ENCODE data around the gene EML4.
A peak's percentile ranks its signal among the peaks of the same experiment; 100 is the strongest.
"Not testable (repeated sequence)": the region's sequence is repeated elsewhere in the genome, so short reads cannot be mapped to it uniquely, and the experiment has no call there.

The EML4 gene

GRCh38 chr2:42132191-42132965 is 36.8 kb upstream of the EML4 start:
- H3K27me3 Mint-ChIP-seq = no peaks in the 10 kb centered on the region
- no peaks in the 10 kb centered on the region for H3K9me3 Mint-ChIP-seq
- ATAC-seq (replicated peaks) = peak; percentile 3
- H3K27ac Mint-ChIP-seq = peak overlapping the region; percentile 96 to 98
- no peak for DNase-seq
- peaks cover 9% of the 10 kb centered on the region for H3K36me3 Mint-ChIP-seq (ENCODE audit: insufficient read depth)
- H3K4me1 Mint-ChIP-seq (ENCODE audit: low read depth in 2 of 2) = peaks cover 70 to 81% of the 10 kb centered on the region in 2 donors
- peak overlapping the region; percentile 61 to 72 for H3K4me3 Mint-ChIP-seq

DNA sequence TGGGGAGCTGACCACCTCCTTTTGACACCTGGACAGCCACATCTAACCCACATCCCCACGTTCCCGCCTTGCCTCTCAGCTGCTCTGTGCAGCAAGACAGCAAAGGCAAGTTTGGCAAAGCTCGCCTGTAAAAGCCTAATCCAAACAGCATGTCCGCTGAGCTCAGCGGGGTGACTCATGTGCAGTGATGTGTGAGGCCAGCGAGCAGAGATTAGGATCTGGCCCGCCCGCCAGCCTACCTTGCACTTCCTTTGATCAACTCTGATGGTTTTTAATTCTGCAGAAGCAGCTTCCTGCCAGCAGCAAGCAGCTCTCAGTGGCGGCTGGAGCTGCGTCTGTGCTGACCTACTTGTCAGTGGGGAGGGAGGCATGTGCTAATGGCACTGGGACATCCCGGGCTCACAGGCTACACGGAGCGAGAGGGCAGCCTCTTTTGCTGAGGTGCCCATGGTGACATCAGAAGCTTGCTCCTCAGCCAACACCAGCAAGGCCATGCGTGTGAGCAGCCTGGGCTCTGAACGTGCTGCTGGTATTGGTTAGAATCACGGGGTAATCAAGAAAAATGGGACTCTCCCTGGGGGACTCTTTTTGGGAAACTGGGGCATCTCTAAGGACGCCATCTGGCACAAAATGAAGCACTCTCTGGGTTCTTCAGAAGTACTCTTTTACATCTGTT is 36.0 kb upstream of the EML4 start:
- H3K36me3 Mint-ChIP-seq (ENCODE audit: insufficient read depth) = peaks cover 9% of the 10 kb centered on the region
- H3K4me3 Mint-ChIP-seq = peak overlapping the region; percentile 61 to 72
- no peaks in the 10 kb centered on the region for H3K27me3 Mint-ChIP-seq
- DNase-seq (peak; percentile 88 to 89 (median 88)), ATAC-seq (replicated peaks) (peak; percentile 90)
- H3K27ac Mint-ChIP-seq = peak overlapping the region; percentile 96 to 98
- H3K4me1 Mint-ChIP-seq (ENCODE audit: low read depth in 2 of 2) = peaks cover 65 to 79% of the 10 kb centered on the region in 2 donors
- no peaks in the 10 kb centered on the region for H3K9me3 Mint-ChIP-seq

GRCh38 chr2:42133771-42134195 is 35.4 kb upstream of the EML4 start:
- Mint-ChIP-seq H3K9me3 (no peaks in the 10 kb centered on the region), H3K4me3 (peak overlapping the region; percentile 61 to 72), H3K36me3 (ENCODE audit: insufficient read depth) (peaks cover 9% of the 10 kb centered on the region), H3K27me3 (no peaks in the 10 kb centered on the region), H3K4me1 (ENCODE audit: low read depth in 2 of 2) (peaks cover 60 to 78% of the 10 kb centered on the region in 2 donors), H3K27ac (peak overlapping the region; percentile 96 to 98)
- no peak for ATAC-seq (replicated peaks)
- no peak for DNase-seq

GRCh38 chr2:42134401-42134932 is 34.7 kb upstream of the EML4 start:
- H3K4me3 Mint-ChIP-seq = peak overlapping the region in 1 of 2 donors; percentile 72
- not testable (repeated sequence) for ATAC-seq (replicated peaks)
- H3K4me1 Mint-ChIP-seq (ENCODE audit: low read depth in 2 of 2) = peaks cover 54 to 73% of the 10 kb centered on the region in 2 donors

DNA sequence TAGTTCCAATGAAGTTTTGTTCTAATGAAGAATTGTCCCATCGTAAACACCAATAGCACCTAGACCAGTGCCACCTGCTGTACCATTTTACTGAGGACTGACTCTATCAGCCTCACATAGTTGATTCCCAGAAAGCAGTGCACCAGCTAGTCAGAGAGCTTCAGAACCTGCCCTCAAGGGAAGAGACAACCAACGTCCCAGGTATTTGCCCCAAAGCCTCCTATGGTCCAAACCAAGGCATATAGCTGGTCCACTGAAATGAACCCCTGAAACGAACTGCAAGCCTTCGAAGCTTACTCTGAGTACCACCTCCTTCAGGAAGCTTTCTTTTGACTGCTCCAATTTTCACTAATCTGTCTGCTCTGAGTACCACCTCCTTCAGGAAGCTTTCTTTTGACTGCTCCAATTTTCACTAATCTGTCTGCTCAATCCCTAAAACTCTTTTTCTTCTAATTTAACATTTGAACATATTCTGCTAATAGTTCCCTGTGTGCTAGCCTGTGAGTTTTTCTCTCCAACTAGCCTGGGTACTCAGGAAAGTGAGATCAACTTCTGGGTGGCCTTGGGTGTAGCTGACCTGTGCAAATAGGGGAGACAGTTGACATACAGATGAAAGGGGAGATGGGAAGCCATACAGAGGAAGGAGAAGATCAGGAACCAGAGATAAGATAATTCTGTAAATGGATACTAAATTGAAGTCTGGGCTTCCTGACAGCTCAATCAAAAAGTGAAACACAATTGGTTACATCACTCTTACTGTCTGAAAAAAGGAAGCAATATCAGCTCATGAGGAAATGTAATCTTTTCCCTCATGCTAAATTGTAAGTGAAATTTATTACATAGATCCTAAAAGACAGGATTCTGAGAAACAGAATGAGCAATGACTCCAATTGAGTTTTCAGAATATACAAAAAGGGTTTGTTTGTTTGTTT is 33.5 kb upstream of the EML4 start:
- Mint-ChIP-seq H3K36me3 (ENCODE audit: insufficient read depth) (peaks cover 6% of the 10 kb centered on the region), H3K4me1 (ENCODE audit: low read depth in 2 of 2) (peaks cover 47 to 61% of the 10 kb centered on the region in 2 donors), H3K27ac (peak overlapping the region; percentile 96 to 98), H3K4me3 (peak overlapping the region; percentile 25 to 34), H3K9me3 (no peaks in the 10 kb centered on the region), H3K27me3 (no peaks in the 10 kb centered on the region)
- DNase-seq (no peak), ATAC-seq (replicated peaks) (no peak)

More at GRCh38 chr2:42134401-42134932, 34.7 kb upstream of the EML4 start:
- not testable (repeated sequence) for H3K9me3 Mint-ChIP-seq; H3K36me3 Mint-ChIP-seq (ENCODE audit: insufficient read depth); H3K27me3 Mint-ChIP-seq; DNase-seq
- peak overlapping the region; percentile 96 to 98 for H3K27ac Mint-ChIP-seq

- no peak overlapping the region for H3K4me3 Mint-ChIP-seq
- peaks cover 45 to 51% of the 10 kb centered on the region in 2 donors for H3K4me1 Mint-ChIP-seq (ENCODE audit: low read depth in 2 of 2)
- no peaks in the 10 kb centered on the region for H3K27me3 Mint-ChIP-seq
- H3K9me3 Mint-ChIP-seq = no peaks in the 10 kb centered on the region
- H3K27ac Mint-ChIP-seq = peak overlapping the region; percentile 96 to 98
- peaks cover 6% of the 10 kb centered on the region for H3K36me3 Mint-ChIP-seq (ENCODE audit: insufficient read depth)
- no peak for DNase-seq
- no peak for ATAC-seq (replicated peaks)
These were observed 32.4 kb upstream of the EML4 start for GRCh38 chr2:42136782-42137124.

DNA sequence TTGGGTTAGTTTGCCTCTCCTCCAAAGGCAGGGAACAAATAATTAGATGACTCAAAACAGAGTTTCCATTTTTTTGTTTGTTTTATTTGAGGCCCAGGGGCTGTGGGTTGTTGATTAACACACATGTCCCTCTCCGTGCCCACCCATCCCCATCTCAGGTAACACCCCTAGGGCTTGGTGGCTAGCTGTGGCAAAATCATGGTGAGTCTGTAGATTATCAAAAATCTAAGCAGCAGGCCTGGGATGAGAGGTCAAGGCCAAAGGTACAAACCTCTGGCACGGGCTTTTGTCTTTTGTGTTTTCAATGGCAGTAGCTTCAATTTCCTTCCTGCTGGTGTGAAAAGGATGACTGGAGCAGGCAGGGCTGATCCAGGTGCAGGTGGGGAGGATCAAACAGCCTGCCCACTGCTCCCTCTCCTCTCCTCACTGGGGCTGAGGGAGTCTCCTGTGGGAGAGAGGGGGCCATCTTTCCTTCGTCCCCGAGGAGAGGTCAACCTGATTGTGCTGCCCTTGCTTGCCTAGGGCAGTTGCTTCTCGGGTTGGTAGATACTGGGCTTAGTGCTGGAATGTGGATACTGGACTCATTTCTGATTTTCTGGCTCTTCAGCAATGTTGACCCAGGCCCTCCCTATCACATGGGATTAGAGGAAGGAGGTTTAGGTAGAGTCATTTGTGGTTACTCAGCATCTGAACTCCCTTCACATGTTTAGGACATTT is 31.9 kb upstream of the EML4 start:
- Mint-ChIP-seq H3K4me1 (ENCODE audit: low read depth in 2 of 2) (peaks cover 40 to 51% of the 10 kb centered on the region in 2 donors), H3K27ac (peak overlapping the region; percentile 96 to 98), H3K27me3 (no peaks in the 10 kb centered on the region), H3K36me3 (ENCODE audit: insufficient read depth) (peaks cover 6% of the 10 kb centered on the region), H3K9me3 (no peaks in the 10 kb centered on the region), H3K4me3 (no peak overlapping the region)
- ATAC-seq (replicated peaks) = no peak
- no peak for DNase-seq

DNA sequence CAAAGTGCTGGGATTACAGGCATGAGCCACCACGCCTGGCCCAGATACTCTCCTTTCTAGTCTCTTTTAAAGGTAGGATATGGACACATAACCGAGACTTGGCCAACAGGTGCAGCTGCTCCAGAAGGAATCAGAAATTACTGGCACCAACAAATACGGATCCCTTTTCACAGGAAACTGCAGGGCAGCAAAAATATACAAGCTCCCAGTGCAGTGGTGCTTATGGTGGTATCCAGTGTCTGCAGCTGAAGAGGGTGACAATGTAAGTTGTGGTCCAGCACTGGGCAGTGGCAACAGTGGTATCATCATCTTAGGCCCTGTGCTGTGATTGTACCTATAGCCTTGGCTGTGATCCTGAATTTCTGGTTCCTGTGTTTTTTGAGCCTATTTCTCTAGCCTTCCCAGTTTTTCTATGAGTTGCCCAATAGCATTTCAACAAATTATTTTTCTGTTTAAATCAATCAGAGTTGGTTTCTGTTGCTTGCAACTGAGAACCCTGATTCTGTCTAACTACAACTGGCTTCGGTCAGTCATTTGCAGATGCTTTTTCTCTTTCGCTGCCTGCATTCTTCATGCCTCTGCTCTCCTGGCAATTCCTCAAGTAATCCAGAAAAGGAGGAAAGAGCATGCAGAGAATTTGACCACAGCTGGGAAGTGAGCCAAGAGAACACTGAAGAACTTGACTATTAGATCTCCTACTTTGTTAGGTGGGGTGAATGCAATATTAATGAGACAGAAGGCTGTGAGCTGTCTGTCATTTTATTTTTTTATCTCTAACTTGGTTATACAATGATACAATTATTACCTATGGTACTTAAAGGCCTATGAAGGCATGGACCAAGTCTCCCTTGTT is 30.8 kb upstream of the EML4 start:
- H3K9me3 Mint-ChIP-seq = no peaks in the 10 kb centered on the region
- no peak for ATAC-seq (replicated peaks)
- DNase-seq = no peak
- H3K4me3 Mint-ChIP-seq = no peak overlapping the region
- no peaks in the 10 kb centered on the region for H3K27me3 Mint-ChIP-seq
- H3K27ac Mint-ChIP-seq = peak overlapping the region; percentile 59 to 66
- H3K4me1 Mint-ChIP-seq (ENCODE audit: low read depth in 2 of 2) = peaks cover 33 to 40% of the 10 kb centered on the region in 2 donors
- no peaks in the 10 kb centered on the region for H3K36me3 Mint-ChIP-seq (ENCODE audit: insufficient read depth)

DNA sequence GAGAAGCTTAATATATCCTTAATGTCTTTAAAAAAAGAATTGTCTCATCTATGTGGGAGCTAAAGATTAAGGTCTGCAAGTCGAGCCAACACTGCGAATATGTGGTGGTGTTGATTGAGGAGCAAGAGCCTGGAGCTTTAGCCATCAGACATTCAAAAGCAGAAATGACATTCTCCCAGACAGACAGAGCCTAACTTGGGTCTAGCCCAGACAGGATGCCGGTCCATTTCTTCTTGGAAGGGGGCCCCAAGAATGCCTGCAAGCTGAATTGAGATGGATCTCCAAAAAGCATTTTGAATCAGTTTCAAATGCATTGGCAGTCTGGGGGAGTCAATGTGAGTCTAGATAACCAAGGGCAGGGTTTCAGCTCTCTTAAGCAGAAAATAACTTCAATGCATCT is 30.1 kb upstream of the EML4 start:
- Mint-ChIP-seq H3K27me3 (no peaks in the 10 kb centered on the region), H3K27ac (peak overlapping the region in 1 of 2 donors; percentile 66), H3K9me3 (no peaks in the 10 kb centered on the region), H3K4me3 (no peak overlapping the region), H3K4me1 (ENCODE audit: low read depth in 2 of 2) (peaks cover 27 to 38% of the 10 kb centered on the region in 2 donors), H3K36me3 (ENCODE audit: insufficient read depth) (no peaks in the 10 kb centered on the region)
- DNase-seq (no peak), ATAC-seq (replicated peaks) (no peak)

GRCh38 chr2:42140496-42140895 is 28.7 kb upstream of the EML4 start:
- no peaks in the 10 kb centered on the region for H3K9me3 Mint-ChIP-seq
- H3K4me3 Mint-ChIP-seq = no peak overlapping the region
- peaks cover 23 to 32% of the 10 kb centered on the region in 2 donors for H3K4me1 Mint-ChIP-seq (ENCODE audit: low read depth in 2 of 2)
- no peaks in the 10 kb centered on the region for H3K36me3 Mint-ChIP-seq (ENCODE audit: insufficient read depth)
- ATAC-seq (replicated peaks) (no peak), DNase-seq (no peak)
- peak overlapping the region in 1 of 2 donors; percentile 75 for H3K27ac Mint-ChIP-seq
- no peaks in the 10 kb centered on the region for H3K27me3 Mint-ChIP-seq

DNA sequence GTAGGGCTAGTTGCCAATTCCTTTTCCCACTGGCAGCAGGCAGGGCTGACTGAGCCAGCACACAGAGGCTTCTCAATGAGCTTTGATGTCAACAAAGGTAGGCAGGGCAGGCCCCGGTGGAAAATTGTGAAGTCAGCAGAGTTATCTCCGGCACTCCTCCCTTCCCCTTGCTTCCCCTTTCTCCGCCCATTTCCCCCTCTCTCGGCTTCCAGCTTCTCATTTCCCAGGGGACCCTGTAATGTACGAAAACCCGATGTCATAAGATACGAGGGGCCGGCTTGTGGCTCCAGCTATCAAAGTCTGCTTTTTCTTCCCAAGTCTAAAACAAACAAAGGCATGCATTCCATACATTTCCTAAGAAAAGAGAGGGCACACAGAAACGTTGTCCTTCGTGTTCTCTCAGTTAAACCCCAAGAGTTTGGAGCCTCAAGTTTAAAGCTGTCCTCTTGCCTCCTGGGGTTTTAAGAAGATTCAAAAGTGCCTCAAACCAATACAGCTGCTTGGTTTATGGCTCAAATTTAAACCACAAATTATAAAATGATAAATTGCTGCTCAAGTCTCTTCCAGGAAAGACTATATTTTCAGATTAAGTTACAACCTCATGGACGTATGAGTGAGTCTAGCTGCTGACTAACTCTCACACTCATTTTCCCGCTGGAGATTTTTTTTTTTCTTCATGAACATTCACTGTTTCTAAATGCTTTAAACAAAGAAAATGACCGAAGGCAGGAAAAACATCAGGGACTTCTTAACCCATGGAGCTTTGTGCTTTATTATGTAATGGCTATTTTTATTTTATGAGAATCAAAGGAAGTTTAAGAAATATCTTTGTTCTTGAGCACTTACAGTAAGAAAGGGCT is 27.2 kb upstream of the EML4 start:
- no peak for DNase-seq
- Mint-ChIP-seq H3K27me3 (no peaks in the 10 kb centered on the region), H3K27ac (peak overlapping the region in 1 of 2 donors; percentile 86), H3K4me1 (ENCODE audit: low read depth in 2 of 2) (peaks cover 12 to 26% of the 10 kb centered on the region in 2 donors), H3K4me3 (peak overlapping the region in 1 of 2 donors; percentile 50), H3K36me3 (ENCODE audit: insufficient read depth) (no peaks in the 10 kb centered on the region), H3K9me3 (no peaks in the 10 kb centered on the region)
- no peak for ATAC-seq (replicated peaks)

Data from effector memory CD8-positive, alpha-beta T cell (primary cell).